Neural cell (in vitro differentiated cells): ENCODE results near the gene GPR6.

Source experiments
- CTCF ChIP-seq: fragments of 450-650 bp; IDR thresholded peaks from 2 replicates; pipeline ENCODE4 v1.5.1; 2014; ENCODE audit warnings: antibody characterized with exemption, mild to moderate bottlenecking, moderate library complexity; ENCODE audit not compliant: poor library complexity, severe bottlenecking
- EZH2 ChIP-seq: fragments of 200-600, 300-800 bp; shearing (Covaris generic), sonication (generic); IDR thresholded peaks from 2 replicates; pipeline ENCODE4 v1.6.1; 2014; ENCODE audit warnings: antibody characterized with exemption, low read length, borderline replicate concordance, mild to moderate bottlenecking; ENCODE audit not compliant: insufficient read depth, poor library complexity, severe bottlenecking
- POLR2AphosphoS5 ChIP-seq: IDR thresholded peaks from 2 replicates; pipeline ENCODE4 v1.6.1; 2012
- RAD21 ChIP-seq: fragments of 450-650 bp; conservative IDR thresholded peaks from 2 replicates; pipeline ENCODE4 v1.6.1; 2014; ENCODE audit warnings: antibody characterized with exemption, mild to moderate bottlenecking, moderate library complexity
- REST ChIP-seq: IDR thresholded peaks from 2 replicates; pipeline ENCODE4 v1.6.1; 2012; ENCODE audit warnings: borderline replicate concordance

DNA sequence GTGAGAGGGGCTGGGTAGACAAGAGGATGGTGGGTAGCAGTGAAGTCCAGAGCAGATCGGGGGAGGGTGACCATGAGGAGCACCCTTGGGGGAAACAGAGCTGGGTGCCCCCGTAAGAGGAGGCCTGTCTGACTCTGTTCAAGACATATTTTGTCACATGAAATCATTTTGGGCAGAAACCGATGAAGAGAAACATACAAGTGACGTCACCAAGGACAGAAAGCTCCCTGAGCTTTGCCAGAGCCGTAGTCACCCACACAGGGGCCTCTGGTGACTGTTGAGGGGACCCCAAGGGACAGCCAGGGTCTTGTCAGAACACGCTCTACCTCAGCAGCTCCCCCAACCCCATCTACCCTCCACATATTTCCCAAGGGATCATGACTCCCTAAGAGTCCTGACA is 39.2 kb downstream of the GPR6 start:
- TF ChIP-seq CTCF = no peak
- TF ChIP-seq REST = no peak
- TF ChIP-seq EZH2 = no peak
- no peak for TF ChIP-seq RAD21
- TF ChIP-seq POLR2AphosphoS5 = no peak
